T-helper 1 cell treated with Interleukin-12 subunit alpha and Interleukin-12 subunit beta and Interleukin-4 antibody, amounts not matched to agents 30 μg/mL and 1 μg/mL, for 36 hours (primary cell): ENCODE results near the gene PADI1.

Experiments used
- H3K27ac Mint-ChIP-seq: one replicate; pipeline ENCODE4 v1.8.0; 2021; ENCODE audit warnings: mild to moderate bottlenecking, mixed read lengths
- H3K27me3 Mint-ChIP-seq: one replicate; pipeline ENCODE4 v1.8.0; 2021; ENCODE audit warnings: low read depth, mixed read lengths
- H3K36me3 Mint-ChIP-seq: one replicate; pipeline ENCODE4 v1.8.0; 2021; ENCODE audit warnings: low read depth, mixed read lengths
- H3K4me1 Mint-ChIP-seq: one replicate; pipeline ENCODE4 v1.8.0; 2021; ENCODE audit warnings: low read depth, mixed read lengths
- H3K4me3 Mint-ChIP-seq: one replicate; pipeline ENCODE4 v1.8.0; 2021; ENCODE audit warnings: mild to moderate bottlenecking, moderate library complexity, mixed read lengths
- H3K9me3 Mint-ChIP-seq: one replicate; pipeline ENCODE4 v1.8.0; 2021; ENCODE audit warnings: mixed read lengths

The PADI1 gene

DNA sequence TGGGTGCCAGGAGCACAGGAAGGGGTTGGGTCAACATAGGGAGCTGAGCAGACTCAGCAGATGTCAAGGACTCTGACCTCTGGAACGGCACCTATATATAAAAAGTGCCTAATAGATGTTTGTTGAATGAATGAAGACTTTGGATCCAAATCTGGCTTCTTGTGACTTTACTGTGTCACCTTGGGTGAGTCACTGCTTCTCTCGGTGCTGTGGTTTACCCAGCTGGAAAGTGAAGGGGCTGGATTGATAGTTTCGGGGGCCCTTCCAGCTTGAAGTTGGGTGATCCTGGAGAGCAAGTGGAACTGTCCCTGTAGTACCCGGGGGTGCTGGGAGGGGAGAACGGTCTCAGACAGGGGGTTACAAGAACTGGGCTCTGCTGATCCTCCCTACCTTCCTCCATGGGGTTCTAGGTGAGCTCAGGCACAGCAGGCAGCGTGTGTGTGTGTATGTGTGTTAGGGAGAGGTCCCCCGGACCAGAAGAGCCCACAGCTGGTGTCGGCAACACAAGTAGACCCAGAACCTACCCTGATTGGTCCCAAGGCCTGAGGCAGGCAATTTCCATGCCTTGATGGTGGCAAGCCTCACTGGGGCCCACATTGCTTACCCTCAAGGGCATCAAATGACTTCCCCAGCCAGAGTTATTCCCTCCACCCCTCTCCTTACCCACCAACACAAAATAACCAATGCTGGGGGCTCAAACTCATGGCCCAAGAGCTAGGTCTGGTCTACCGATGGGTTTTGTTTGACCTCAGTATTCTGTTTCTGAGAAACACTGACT is 5.5 kb upstream of the PADI1 start:
- Mint-ChIP-seq H3K9me3 (no peaks in the 10 kb centered on the region), H3K4me3 (no peak overlapping the region), H3K27me3 (peaks cover 11% of the 10 kb centered on the region), H3K27ac (no peak overlapping the region), H3K36me3 (no peaks in the 10 kb centered on the region), H3K4me1 (peaks cover 17% of the 10 kb centered on the region)

DNA sequence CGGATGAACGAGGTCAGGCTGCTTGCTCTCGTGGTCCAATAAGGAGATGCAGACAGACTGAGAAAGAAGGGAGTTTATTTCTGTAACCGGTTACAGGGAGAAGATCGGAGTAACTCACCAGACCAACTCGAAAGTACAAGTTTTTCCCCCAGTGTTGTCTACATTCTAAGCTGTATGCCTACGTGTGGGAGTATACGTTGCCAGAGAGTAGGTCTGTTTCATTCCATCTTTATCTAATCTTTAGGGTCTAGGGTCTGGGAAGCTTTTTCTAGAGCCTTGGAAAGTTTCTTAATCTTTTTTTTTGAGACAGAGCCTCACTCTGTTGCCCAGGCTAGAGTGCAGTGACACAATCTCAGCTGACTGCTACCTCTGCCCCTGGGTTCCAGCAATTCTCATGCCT is 4.7 kb upstream of the PADI1 start:
- peaks cover 17% of the 10 kb centered on the region for H3K4me1 Mint-ChIP-seq
- no peaks in the 10 kb centered on the region for H3K9me3 Mint-ChIP-seq
- no peaks in the 10 kb centered on the region for H3K36me3 Mint-ChIP-seq
- H3K4me3 Mint-ChIP-seq = no peak overlapping the region
- peaks cover 11% of the 10 kb centered on the region for H3K27me3 Mint-ChIP-seq
- no peak overlapping the region for H3K27ac Mint-ChIP-seq

DNA sequence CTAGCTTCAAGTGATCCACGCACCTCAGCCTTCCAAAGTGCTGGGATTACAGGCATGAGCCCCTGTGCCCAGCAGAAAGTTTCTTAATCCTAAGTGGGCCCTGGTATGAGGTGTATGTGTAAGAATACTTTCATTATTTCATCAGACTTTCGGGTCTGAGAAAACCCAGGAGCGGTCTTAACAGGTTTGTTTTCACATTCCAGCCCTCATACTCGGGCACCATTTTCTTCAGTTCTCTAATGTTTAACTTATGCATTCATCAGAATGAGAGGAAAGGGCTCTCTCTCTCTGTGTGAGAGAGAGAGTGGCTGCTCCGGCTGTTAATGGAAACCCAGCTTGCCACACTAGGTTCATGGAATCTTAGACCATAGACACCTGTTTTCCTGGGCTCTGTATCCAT is 4.2 kb upstream of the PADI1 start:
- peaks cover 17% of the 10 kb centered on the region for H3K4me1 Mint-ChIP-seq
- no peak overlapping the region for H3K4me3 Mint-ChIP-seq
- H3K36me3 Mint-ChIP-seq = no peaks in the 10 kb centered on the region
- no peaks in the 10 kb centered on the region for H3K9me3 Mint-ChIP-seq
- H3K27ac Mint-ChIP-seq = no peak overlapping the region
- H3K27me3 Mint-ChIP-seq = peaks cover 11% of the 10 kb centered on the region

DNA sequence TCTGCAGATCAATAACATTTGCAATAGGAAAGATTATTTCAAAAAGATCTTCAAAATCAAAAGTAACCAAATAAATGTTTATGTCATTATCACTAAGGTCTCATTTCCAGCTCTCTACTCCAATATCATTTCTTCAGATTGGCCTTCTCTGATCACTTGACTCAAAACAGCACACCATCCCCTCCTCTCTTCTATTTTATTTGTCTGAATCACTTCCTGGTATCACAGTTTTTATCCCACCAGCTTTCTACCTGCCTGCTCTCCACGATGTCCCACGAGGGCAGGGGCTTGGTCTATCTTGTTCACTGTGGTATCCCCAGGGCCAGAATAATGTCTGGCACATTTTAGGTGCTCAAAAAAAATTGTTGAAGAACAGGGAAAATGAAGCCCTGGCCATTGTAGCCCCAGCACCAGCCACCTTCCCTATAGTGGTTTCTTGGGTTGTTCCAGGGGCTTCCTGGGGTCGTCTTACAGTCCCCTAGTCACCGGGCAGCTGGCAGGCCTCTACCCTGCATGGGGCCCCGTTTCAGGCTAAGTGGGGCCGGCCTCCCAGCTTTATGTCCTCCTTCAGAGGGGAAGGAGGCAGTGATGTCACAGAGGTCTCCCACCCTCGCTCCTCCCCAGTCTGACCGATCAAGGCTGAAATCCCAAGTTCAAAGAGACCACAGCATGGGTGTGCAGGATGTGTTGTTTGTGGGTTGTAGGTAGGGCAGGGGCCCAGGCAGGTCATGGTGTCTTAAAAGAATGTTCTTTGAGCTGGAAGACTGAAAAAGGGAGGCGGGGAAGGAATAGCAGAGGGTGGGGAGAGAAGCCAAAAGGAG is 3.5 kb upstream of the PADI1 start:
- peak overlapping the region; percentile 61 for H3K4me3 Mint-ChIP-seq
- peaks cover 17% of the 10 kb centered on the region for H3K4me1 Mint-ChIP-seq
- H3K27ac Mint-ChIP-seq = peak overlapping the region; percentile 78
- H3K36me3 Mint-ChIP-seq = no peaks in the 10 kb centered on the region
- no peaks in the 10 kb centered on the region for H3K9me3 Mint-ChIP-seq
- peaks cover 11% of the 10 kb centered on the region for H3K27me3 Mint-ChIP-seq

DNA sequence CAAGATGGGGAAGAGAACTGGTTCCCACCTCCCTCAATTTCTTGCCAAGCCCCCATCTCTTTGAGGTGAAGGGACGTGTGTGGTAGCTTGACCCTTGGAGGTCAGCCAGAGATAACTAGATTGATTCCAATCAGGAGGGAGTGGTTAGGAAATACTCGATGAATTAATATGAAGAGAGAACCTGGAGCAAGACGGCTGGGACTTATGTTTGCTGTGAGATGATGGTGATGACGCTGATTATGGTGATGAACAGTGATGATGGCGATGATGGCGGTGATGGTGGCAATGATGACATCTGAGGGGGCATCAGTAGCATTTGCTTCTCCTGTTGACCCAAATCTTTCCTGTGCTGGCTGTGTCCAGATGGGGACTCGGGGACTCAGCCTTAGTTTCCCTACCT is 724 bp downstream of the PADI1 start:
- Mint-ChIP-seq H3K36me3 (no peaks in the 10 kb centered on the region), H3K4me1 (peaks cover 26% of the 10 kb centered on the region), H3K4me3 (no peak overlapping the region), H3K27me3 (peaks cover 11% of the 10 kb centered on the region), H3K9me3 (no peaks in the 10 kb centered on the region), H3K27ac (no peak overlapping the region)

DNA sequence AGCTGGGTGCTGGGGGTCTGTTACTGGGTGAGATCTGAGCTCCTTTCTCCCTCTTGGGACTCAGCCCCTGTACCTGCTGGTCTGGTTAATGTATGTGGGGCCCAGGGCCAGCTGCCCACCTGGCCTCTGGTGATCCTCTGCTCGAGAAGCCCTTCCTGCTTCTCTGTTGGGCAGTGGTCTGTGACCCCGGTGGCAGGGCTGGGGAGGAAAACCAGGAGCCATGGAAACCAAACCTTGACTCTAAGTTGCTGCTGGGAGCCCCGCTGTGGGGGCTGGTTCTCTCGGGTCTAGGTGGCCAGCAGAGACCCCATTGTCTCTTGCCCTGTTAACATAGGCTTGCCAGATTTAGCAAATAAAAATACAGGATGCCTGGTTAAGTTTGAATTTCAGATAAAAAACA is 1.3 kb downstream of the PADI1 start:
- H3K27ac Mint-ChIP-seq = no peak overlapping the region
- peaks cover 11% of the 10 kb centered on the region for H3K27me3 Mint-ChIP-seq

DNA sequence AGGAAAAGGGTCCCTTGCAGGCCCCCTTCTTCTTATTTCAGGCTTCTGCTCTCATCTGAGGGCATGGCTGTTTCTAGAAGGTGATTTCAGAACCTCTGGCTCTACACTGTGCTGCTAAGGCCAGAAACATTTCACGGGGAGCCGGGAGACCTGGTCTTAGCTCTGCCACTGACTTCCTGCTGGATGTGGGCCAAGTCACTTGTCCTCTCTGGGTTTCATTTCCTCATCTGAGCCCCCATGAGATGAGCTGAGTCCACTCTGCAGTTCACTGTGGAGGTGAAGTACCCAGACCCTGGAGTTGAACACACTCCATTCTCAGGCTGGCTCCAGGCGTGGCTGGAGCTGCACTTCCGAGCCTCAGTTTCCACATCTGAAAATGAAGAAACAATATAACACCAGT is 2.1 kb downstream of the PADI1 start:
- Mint-ChIP-seq H3K4me3 (no peak overlapping the region), H3K27me3 (peaks cover 11% of the 10 kb centered on the region), H3K27ac (no peak overlapping the region), H3K9me3 (no peaks in the 10 kb centered on the region), H3K4me1 (peaks cover 16% of the 10 kb centered on the region), H3K36me3 (no peaks in the 10 kb centered on the region)

More for the DNA sequence above, 1.3 kb downstream of the PADI1 start:
- Mint-ChIP-seq H3K4me1 (peaks cover 24% of the 10 kb centered on the region), H3K4me3 (no peak overlapping the region), H3K9me3 (no peaks in the 10 kb centered on the region), H3K36me3 (no peaks in the 10 kb centered on the region)

DNA sequence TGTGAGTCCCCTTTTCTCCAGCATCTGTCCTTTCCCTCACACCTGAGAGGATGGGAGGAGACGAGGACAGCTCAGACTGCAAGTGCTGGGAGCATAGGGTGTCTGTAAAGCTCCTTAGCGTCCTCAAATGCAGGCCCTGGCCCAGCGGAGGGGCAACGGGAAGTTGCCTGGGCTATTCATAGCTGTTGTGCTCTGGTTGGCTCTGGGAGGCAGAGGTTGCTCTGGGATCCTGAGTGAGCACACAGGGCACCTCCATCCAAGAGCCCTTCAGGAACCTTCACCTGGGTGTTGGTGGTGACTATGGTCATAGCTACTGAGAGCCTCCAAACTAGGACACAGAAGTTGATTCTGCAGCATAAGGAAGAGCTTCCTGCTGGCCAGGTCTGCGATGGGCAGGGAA is 2.6 kb downstream of the PADI1 start:
- Mint-ChIP-seq H3K9me3 (no peaks in the 10 kb centered on the region), H3K4me3 (no peak overlapping the region), H3K27me3 (peaks cover 14% of the 10 kb centered on the region), H3K36me3 (no peaks in the 10 kb centered on the region), H3K4me1 (peaks cover 16% of the 10 kb centered on the region), H3K27ac (no peak overlapping the region)

DNA sequence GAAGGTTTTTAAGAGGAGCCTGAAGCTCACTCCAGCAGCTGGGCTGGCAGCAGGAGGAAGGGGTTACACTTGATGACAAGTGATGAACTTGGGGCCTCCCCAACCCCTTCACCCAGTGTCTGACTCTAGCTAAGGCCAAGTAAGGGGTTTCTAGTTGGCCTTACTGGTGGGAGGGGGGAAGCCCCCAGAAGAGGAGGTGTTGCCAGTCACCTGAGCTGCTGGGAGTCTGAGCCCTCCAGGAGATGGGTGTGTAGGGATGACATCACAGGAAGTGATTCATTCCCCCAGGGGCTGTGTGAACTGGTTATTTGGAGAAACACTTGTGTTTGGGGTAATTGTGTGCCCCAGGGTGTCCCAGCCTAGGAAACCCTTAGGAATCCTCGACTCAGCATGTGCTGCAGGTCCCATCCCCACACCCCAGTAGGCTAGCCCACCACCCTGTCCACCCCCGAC is 3.1 kb downstream of the PADI1 start:
- no peak overlapping the region for H3K27ac Mint-ChIP-seq
- no peaks in the 10 kb centered on the region for H3K9me3 Mint-ChIP-seq
- peaks cover 16% of the 10 kb centered on the region for H3K4me1 Mint-ChIP-seq
- peaks cover 15% of the 10 kb centered on the region for H3K27me3 Mint-ChIP-seq
- H3K4me3 Mint-ChIP-seq = no peak overlapping the region
- no peaks in the 10 kb centered on the region for H3K36me3 Mint-ChIP-seq

DNA sequence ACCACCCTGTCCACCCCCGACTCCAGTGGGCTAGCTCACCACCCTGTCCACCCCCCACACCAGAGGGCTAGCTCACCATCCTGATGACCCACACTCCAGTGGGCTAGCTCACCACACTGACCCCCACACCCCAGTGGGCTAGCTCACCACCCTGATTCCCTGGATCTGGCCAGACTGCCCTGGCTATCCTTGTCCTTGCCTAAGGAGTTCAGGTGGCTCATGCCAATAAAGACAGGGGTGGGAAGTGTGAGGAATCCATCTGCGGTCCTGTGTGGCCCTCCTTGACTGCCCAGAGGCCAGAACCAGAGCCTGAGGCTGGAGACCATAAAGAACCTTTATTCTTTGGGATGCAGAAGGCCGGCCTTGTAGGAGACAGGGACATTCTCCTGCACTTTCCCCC is 3.6 kb downstream of the PADI1 start:
- Mint-ChIP-seq H3K27ac (no peak overlapping the region), H3K4me1 (peaks cover 20% of the 10 kb centered on the region)

DNA sequence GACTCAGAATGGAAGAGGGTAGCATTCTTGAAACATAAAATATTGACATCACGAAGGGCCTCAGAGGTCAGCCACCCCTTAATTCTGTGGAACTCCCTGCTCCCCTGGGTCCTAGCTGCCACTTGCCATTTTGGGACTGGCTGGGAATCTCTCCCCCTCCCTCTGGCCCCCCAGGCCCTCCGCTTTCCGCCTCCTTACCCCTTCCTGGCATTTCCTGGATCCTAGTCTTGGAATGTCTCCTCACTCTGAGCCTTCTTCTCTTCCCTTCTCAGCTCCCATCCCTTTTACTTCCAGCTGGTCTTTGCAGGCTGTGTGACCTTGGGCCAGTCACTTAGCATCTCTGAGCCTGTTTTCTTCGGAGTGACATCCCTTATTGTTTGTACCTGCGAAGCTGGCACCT is 4.5 kb downstream of the PADI1 start:
- H3K9me3 Mint-ChIP-seq = no peaks in the 10 kb centered on the region
- H3K4me3 Mint-ChIP-seq = no peak overlapping the region
- peaks cover 20% of the 10 kb centered on the region for H3K4me1 Mint-ChIP-seq
- no peak overlapping the region for H3K27ac Mint-ChIP-seq
- H3K27me3 Mint-ChIP-seq = peaks cover 22% of the 10 kb centered on the region
- no peaks in the 10 kb centered on the region for H3K36me3 Mint-ChIP-seq

More for the DNA sequence above, 3.6 kb downstream of the PADI1 start:
- no peaks in the 10 kb centered on the region for H3K36me3 Mint-ChIP-seq
- H3K27me3 Mint-ChIP-seq = peaks cover 18% of the 10 kb centered on the region
- H3K4me3 Mint-ChIP-seq = no peak overlapping the region
- no peaks in the 10 kb centered on the region for H3K9me3 Mint-ChIP-seq

DNA sequence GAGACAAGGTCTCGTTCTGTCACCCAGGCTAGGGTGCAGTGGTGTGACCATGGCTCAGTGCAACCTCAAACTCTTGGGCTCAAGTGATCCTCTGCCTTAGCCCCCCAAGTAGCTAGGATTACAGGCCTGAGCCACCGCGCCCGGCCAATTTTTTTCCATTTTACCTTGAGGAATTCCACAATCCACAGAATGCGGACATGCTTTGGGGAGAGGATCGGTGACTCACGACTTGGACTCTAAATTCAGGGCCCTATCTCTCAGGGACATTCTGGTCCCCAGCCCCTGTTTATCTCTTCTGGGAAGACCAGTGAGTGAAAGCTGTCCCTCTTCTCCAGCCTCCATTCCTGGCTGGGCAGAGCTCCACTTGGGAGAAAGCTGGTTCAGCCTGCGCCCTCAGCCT is 5.2 kb downstream of the PADI1 start:
- Mint-ChIP-seq H3K36me3 (no peaks in the 10 kb centered on the region), H3K9me3 (no peaks in the 10 kb centered on the region), H3K27me3 (peaks cover 24% of the 10 kb centered on the region), H3K27ac (no peak overlapping the region), H3K4me3 (no peak overlapping the region), H3K4me1 (peaks cover 20% of the 10 kb centered on the region)

DNA sequence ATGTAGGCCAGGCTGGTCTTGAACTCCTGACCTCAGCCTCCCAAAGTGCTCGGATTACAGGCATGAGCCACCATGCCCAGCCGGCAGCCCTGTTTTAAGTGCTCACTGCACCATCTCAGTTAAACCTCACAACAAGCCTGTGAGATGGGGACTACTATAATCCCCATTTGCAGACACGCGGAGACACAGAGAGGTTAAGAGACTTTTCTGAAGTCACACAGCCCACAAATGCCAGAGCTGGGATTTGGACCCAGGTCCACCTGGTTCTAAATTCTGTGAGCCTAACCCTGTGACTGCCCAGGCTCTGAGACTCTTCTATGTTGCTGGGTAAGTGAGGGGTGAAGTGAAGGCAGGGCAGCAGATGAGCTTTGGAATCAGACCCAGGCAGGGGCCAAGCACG is 6.4 kb downstream of the PADI1 start:
- H3K27me3 Mint-ChIP-seq = peaks cover 29% of the 10 kb centered on the region
- H3K4me3 Mint-ChIP-seq = no peak overlapping the region
- H3K9me3 Mint-ChIP-seq = no peaks in the 10 kb centered on the region
- peaks cover 20% of the 10 kb centered on the region for H3K4me1 Mint-ChIP-seq
- no peak overlapping the region for H3K27ac Mint-ChIP-seq
- H3K36me3 Mint-ChIP-seq = no peaks in the 10 kb centered on the region

DNA sequence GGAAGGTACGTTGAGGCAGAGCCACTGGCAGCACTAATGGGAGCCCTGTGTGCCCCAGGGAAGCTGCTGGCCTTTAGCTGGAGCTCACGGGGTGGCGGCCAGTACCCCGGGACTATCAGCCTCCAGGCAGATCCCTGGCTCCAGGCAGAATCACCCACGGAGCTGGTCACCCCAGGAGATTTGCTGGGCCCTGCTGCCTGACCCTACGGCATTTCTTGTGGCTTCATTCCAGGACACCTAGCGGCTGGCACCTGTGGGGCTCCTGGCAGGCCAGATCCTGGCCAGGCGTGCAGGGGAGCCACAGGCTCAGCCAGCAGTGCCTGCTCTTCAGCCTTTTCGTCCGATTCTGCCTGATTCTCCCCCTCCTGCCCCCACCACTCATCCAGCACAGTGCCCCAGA is 7.1 kb downstream of the PADI1 start:
- Mint-ChIP-seq H3K36me3 (no peaks in the 10 kb centered on the region), H3K27me3 (peaks cover 30% of the 10 kb centered on the region), H3K4me1 (peaks cover 20% of the 10 kb centered on the region), H3K27ac (no peak overlapping the region), H3K9me3 (no peaks in the 10 kb centered on the region), H3K4me3 (no peak overlapping the region)
